GM18867 (cell line): ENCODE data around the gene PPP1R14C.

Experiments used
- ATAC-seq: cut with Tn5 transposase; IDR thresholded peaks from one replicate; pipeline ENCODE4 v1.9.1; 2021; ENCODE audit warnings: mild to moderate bottlenecking, moderate library complexity; ENCODE audit not compliant: unreplicated experiment

PPP1R14C gene, protein sequence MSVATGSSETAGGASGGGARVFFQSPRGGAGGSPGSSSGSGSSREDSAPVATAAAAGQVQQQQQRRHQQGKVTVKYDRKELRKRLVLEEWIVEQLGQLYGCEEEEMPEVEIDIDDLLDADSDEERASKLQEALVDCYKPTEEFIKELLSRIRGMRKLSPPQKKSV

DNA sequence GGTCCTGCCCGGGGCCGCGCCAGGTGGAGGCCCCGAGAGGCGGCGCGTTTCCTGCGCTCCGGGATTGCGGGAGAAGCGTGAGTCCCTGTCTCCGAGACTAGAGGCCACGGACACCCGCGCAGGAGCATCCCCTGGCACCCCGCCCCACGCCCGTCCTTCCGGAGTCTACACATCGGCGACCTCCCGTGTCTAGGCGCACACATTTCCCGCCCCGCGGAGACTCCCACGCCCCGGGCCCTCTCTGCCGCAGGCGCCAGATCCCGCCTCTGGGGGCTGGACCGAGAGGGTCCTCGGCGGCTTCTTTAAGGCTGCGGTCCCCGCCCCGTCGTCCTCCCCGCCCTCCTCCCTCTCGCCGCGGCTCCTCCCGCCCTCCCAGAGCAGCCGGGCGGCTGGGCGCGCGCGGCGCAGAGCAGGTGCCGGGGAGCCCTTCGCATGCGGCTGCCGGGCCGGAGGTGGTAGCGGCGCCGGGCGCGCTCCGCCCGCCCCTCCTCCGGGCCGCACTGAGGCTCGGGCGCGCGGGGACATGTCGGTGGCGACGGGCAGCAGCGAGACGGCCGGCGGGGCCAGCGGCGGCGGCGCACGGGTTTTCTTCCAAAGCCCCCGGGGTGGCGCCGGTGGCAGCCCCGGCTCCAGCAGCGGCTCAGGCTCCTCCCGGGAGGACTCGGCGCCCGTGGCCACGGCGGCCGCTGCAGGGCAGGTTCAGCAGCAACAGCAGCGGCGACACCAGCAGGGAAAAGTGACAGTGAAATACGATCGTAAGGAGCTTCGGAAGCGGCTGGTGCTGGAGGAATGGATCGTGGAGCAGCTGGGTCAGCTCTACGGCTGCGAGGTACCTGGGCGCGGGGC lies at the start of gene PPP1R14C:
Gene PPP1R14C (plus strand): TSS at position 375 of the 846 bp plus-strand sequence. CDS start 149 bp downstream, at position 524.
- ATAC-seq = no peak

DNA sequence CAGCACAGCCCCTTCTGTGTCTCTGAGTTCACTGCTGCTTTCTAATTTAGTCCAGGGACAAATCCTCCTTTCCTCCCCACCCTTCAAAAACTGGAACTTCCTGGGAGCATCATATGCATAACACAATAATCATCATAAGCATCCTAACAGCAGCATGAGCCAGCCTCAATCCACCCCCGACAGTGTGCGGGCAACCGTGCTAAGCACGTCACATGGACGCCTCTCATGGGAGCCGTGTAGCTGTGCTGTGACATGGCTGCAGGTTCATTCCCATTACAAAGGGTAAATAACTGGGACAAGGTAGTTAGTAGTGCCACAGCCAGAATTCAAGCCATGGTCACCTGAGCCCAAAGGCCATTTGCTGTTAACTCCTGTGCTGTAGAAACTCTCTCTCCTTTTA lies 49.4 kb upstream of the PPP1R14C start:
- ATAC-seq = no peak

DNA sequence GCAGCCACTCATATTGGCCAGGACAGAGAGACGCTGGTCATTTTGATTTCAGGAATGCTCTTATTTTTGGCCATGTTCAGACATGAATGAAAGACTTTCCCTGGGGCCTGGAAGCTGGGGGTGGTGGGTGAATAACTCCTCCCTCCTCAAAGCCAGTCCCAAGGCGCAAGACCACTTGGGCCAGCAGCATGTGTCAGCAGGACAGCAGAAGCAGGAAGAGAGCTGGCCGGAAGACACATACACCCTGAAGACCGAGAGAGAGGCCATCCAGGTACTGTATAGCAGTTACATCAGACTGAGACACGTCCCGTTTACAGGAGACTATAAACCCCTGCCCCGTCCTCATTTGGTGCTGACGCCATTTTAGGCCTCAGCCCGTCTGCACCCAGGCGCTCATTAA lies 44.7 kb upstream of the PPP1R14C start:
- no peak for ATAC-seq

DNA sequence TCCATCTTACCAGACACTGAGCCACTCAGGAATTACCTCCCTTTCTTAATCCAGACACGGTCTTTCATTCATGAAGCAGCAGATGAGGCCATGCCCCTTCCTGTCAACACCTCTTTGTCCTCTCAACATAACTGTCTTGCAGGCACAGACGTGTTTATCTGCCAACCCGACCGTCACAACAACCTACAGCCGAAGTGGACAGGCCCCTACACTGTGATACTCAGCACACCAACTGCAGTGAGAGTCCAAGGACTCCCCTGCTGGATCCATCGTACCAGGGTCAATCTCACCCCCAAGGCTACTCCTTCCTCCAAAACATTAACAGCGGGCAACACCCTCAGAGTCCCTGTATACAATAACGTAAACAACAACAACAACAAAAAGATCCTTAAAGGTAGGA lies 43.3 kb upstream of the PPP1R14C start:
- ATAC-seq = no peak

DNA sequence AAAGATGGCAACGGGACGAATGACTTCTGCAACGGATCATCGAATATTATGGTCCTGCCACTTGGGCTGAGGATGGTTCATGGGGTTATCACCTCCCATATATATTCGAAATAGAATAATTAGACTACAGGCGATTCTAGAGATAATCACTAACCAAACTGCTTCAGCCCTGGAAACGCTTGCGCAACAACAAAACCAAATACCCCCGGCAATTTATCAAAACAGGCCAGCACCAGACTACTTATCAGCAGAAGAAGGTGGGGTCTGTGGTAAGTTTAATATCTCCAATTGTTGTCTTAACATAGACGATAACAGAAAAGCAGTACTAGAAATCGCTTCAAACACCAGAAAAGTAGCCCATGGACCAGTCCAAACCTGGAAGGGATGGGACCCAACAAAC lies 42.9 kb upstream of the PPP1R14C start:
- no peak for ATAC-seq

DNA sequence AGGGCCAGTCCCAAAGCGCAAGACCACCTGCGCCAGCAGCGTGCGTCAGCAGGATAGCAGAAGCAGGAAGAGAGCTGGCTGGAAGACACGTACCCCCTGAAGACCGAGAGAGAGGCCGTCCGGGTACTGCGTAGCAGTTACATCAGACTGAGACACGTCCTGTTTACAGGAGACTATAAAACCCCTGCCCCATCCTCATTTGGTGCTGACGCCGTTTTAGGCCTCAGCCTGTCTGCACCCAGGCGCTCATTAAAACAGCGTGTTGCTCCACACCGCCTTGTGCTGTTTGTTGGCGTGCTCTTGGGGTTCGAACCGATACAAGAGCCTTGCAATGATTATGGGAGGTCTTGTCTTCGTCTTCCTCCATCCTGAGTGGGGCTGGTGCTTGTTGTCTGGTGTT lies 42.1 kb upstream of the PPP1R14C start:
- no peak for ATAC-seq

DNA sequence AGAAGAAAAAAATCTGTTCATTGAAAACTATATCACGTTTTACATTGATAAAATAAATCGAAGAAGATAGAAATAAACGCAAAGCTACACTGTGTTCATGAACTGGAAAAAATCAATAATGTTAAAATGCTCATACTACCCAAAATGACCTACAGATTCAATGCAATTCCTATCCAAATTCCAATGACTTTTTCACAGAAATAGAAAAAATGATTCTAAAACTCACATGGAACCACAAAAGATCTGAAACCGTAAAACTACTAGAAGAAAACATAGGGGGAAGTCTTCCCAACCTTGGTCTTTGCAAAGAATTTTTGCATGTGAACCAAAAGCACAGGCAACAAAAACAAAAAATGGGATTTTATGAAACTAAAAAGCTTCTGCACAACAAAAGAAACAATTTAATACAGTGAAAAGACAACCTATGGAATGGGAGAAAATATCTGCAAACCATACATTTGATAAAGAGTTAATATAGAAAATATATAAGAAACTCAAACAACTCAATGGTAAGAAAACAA lies 40.0 kb upstream of the PPP1R14C start:
- ATAC-seq = no peak

DNA sequence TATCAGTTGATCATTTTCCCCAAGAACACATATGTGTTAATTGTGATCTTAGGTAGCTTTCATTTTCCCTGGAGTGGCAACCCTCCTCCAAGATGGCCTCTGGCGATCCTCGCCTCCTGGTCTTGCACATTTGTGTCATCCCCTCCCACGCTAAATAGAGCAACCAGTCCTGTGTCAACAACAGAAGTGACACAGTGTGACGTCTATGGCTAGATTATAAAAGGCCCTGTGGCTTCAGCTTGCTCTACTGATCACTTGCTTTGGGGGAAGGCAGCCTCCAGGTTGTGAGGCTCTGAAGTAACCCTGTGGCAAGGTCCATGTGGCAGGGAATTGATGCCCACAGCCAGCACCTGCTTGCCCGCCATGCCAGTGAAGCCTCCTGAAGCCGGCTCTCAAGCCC lies 30.6 kb upstream of the PPP1R14C start:
- no peak for ATAC-seq

DNA sequence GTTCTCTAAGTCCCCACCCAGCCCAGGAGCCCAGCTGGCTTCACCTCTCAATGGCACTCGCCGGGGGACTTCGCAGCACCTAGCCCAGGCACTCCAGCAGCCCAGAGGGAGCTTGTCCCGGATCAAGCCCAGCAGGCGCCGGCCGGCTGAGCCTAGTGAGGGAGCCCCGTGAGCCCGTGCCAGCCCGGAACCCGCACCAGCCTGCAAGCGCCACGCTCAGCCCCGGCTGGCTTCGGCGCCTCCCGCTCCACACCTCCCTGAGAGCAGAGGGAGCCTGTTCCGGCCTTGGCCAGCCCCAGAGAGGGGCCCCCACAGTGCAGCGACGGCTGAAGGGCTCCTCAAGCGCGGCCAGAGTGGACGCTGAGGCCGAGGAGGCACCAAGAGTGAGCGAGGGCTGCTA lies 27.1 kb upstream of the PPP1R14C start:
- no peak for ATAC-seq

DNA sequence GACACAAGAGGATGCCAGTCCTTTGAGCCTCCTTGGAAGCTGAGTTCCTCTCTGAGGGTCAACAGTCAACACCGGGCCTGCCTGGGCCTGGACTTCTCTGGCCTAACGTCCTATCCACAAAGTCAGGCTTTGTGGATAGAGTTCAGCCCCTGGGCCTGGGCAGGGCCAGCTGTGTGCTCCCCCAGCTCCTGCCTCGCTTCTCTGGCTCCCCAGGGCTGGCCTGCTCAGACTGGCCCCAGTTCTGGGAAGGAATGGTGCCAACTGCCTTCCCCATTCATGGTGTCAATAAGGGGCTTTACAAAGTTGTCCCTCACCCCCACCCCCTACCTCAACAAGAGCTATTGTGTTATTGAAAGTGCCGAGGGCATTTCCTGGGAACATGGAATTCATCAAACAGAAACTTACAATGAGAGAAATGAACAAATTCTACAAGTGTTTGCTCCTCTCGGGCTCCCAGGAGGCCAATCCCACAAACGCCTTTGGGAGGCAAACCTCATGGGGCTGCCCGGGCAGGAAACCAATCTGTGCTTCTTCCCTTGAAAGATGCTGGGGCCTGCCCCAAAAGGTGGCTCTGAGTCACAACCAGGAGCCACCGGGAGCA lies 26.5 kb upstream of the PPP1R14C start:
- ATAC-seq = no peak

DNA sequence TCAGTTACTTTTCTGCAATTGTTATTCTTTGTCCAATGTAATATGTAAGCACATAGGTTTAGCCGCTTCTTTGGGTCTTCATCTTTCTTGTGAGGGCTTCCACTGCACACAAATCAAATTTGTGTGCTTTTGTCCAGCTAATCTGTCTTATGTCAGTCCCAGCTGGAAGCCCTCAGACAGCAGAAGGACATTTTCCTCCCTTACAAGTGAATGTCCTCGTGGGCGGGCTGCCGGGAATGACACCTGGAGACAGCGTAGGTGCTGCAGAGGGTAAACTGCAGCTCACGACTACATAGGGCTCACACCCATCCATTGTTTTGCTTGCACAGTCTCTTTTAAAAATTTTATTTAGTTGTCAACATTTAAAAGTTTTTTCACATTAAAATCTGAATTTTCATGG lies 24.6 kb upstream of the PPP1R14C start:
- ATAC-seq = no peak

DNA sequence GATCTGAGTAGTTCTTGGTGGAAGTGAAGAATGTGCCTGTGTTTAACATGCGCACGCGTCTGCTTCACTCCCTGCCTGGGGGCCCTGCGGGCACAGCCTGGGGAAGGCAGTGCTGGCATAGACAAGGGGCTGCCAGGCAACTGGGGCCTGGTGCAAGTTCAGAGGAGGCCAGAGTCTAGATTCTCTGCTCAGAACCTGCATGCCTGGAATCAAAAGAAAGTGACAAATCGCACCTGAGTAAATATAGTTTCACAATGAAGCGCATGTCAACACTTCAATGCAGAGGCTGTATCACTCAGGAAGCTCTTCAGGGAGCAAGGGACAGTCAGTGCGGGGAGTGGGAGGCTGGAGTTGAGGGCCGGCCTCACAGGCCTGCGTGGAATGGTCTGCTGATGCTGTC lies 24.2 kb upstream of the PPP1R14C start:
- no peak for ATAC-seq

DNA sequence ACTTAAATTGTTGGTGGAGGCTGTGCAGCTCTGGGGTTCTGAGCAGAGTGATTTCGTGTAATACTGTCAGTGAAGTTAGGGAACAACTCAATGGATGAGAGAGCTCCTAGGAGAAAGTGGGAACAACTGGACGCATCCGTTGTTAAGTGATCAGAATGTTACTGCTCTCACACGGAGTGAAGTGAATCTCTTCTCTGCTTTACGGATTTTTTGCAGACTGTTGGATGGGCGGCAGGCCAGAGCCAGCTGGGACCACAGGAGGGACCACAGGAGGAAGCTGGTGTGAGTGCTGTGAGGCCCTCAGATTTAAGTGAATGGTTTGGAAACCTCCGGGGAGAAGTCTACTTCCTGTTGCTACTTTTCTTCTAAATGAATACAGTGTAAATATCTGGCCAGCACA lies 23.7 kb upstream of the PPP1R14C start:
- ATAC-seq = no peak

DNA sequence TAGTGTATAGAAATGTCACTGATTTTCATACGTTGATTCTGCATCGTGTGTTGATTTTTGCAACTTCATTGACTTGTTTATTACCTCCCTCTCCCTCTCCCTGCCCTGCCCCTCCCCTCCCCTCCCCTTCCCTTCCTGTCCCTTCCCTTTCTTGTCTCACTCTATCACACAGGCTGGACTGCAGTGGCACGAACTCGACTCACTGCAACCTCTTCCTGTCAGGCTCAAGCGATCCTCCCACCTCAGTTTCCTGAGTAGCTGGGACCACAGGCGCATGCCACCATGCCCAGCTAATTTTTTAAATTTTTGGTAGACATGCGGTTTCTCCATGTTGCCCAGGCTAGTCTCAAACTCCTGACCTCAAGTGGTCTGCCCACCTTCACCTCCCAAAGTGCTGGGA lies 19.2 kb upstream of the PPP1R14C start:
- no peak for ATAC-seq

DNA sequence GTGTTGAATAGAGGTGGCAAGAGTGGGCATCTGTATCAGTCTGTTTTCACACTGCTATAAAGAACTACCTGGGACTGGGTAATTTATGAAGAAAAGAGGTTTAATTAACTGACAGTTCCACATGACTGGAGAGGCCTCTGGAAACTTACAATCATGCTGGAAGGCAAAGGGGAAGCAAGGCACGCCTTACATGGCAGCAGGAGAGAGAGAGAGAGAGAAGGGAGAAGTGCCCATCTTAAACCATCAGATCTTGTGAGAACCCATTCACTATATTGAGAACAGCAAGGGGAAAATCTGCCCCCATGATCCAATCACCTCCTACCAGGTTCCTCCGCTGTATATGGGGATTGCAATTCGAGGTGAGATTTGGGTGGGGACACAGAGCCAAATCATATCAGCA lies 18.6 kb upstream of the PPP1R14C start:
- ATAC-seq = no peak

DNA sequence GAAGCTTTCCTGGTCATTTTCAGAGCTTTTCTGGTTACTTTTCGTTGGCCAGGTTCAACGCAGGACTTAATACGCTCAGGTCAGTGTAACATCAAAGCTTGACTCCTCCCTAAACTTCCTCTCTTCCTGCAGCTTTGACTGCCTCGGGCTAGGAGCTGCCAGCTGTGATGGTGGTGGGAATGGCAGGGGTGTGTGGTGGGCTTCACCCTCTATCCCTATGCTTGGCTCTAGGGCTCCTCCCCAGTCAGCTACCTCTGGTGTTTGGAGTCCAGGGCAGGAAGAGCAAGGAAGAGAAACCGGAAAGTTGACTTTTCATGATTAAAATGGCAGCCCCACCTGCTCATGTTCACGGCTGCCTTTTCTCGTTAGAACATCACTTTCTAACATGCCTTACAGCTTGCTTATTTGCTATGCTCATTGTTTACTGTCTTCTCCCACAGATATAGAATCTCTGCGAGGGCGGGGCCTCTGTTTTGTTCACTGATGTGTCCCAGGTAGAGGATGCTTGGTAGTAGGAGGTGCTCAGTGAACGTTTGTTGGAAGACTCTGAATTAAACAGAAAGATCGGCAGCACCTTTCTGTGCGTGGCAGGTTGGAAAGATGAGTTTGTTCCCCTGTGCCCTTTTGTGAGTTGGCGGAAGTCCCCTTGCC lies 16.1 kb upstream of the PPP1R14C start:
- ATAC-seq = no peak

DNA sequence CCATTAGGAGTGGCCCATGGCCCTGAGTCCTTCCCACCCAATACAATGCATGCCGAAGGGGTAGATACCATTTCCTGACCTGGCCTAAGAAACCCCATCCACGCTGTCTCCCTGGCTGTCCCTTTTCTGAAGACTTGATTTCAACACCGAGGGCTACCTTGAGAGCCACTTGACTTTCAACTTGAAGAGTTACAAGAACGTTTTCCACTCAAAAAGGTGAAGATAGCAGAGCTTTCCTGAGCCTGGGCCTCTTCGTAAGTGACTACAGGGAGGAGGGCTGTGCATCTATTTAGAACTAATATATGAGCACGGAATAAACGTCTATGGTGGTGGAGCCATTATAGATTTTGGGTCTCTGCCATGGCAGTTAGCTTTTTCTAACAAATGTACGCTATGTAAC lies 14.4 kb upstream of the PPP1R14C start:
- ATAC-seq = no peak

DNA sequence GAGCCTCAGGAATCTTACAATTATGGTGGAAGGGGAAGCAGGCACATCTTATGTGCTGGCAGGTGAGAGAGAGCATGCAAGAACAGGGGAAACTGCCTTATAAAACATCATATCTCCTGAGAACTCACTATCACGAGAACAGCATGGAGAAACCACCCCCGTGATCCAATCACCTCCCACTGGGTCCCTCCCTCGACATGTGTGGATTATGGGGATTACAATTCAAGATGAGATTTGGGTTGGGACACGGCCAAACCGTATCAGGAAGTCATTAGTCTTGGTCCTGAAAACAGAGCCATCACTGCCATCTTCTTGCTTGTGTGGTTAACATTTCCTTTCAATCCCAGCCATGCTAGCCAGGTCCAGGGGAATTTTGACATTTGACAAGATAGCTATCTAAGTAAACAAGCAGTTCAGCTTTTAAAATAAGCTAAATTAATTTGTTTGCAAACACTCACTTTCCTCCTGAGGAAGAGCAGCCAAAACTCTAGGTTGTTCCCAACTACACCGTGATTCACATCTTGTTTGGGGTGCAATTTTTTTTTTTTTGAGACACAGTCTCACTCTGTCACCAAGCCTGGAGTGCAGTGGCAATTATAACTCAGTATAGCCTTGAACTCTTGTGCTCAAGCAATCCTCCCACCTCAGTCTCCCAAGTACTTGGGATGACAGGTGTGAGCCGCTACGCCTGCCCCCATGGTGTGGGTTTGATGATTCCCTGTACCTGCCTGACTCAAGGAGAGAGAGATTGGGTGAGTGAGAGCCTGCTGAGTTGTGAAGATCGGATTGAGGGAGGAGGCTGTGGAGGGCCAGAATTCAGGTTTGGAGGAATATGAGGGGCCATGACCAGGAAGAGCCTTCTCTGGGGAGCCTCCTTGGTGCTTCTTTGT lies 13.0 kb upstream of the PPP1R14C start:
- no peak for ATAC-seq

DNA sequence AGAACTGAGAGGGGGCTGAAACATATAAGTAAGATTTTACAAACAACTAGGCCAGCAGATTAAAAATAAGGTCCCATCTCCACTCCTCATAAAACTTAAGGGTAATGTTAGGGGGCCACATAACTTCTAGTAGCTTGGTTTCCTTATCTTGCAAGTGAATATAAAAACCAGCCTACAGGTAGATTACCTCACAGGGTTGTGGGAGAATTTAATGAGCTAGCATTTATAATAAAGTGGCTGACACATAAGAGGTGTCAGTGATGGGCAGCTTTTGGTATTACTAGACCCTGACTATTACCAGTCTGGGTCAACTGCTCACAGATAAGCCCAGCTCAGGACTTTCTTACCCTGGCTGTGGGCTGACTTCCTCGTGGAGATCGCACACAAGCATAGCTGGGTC lies 9.2 kb upstream of the PPP1R14C start:
- ATAC-seq = no peak

DNA sequence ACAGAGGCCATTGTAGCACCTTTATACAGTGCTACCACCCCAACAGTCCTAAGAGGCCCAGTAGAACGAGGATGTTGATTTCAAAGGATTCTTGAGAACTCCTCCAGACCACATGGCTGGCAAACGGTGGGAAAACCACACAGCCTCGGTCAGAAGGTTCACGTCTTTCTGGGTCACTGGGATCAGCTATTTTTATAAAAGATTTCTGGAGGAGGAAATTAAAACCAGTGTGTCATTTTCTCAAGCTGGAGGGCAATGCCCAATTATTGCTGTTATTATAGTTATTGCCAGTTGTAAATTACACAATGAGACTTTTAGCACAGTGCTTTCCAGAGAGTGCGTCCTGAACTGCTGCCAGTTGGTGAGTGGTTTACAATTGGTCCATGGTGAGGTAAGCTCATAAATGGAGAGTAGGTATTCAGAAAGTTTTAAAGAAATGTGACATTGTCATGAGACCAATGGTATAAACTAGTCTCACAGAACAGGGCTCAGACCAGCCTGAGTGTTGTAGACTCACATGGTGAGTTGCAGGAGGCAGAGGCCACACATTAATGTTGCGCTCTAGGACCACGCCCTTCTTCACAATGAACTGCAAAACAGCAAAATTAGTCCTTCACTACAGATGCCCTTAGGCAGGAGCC lies 8.4 kb upstream of the PPP1R14C start:
- no peak for ATAC-seq
